Neural crest cell (in vitro differentiated cells): ENCODE measurements around the gene PIAS1. TPM values are rescaled to one million over a fixed set of nuclear protein-coding genes. Genes with fewer than 3 reads are reported as not detected.

ENCODE experiments used
- DNase-seq: peaks from one replicate; pipeline ENCODE4 v3.0.0; 2021; ENCODE audit warnings: low read depth, mixed read lengths, low spot score
- H3K27ac Mint-ChIP-seq: one replicate; pipeline ENCODE4 v1.8.0; 2021; ENCODE audit warnings: mild to moderate bottlenecking, mixed read lengths; ENCODE audit not compliant: unreplicated experiment
- H3K27me3 Mint-ChIP-seq: 2 replicates; pipeline ENCODE4 v1.8.0; 2021; ENCODE audit warnings: low read depth, mild to moderate bottlenecking, mixed read lengths
- H3K36me3 Mint-ChIP-seq: 2 replicates; pipeline ENCODE4 v1.8.0; 2021; ENCODE audit warnings: low read depth, mild to moderate bottlenecking, mixed read lengths
- H3K4me1 Mint-ChIP-seq: 2 replicates; pipeline ENCODE4 v1.8.0; 2021; ENCODE audit warnings: mixed read lengths
- H3K4me3 Mint-ChIP-seq: one replicate; pipeline ENCODE4 v1.8.0; 2021; ENCODE audit warnings: mild to moderate bottlenecking, mixed read lengths
- H3K9me3 Mint-ChIP-seq: 2 replicates; pipeline ENCODE4 v1.8.0; 2021; ENCODE audit warnings: mixed read lengths
- CTCF ChIP-seq: fragments of 200-600 bp; sonication (generic); conservative IDR thresholded peaks from 2 replicates; pipeline ENCODE4 v1.5.0; 2021; ENCODE audit warnings: antibody characterized with exemption, mild to moderate bottlenecking
- total RNA-seq: library from RNA; stranded (reverse); gene quantifications from 2 replicates; pipeline ENCODE4 v1.2.1, GENCODE V29; 2021

The PIAS1 gene
- total RNA-seq, 1 donor from 2014 or later: 41.3 TPM

- no peak for TF ChIP-seq CTCF
- Mint-ChIP-seq H3K4me3 (no peak overlapping the region), H3K9me3 (no peaks in the 10 kb centered on the region), H3K4me1 (no peaks in the 10 kb centered on the region), H3K36me3 (peaks cover 9% of the 10 kb centered on the region), H3K27me3 (no peaks in the 10 kb centered on the region), H3K27ac (no peak overlapping the region)
- no peak for DNase-seq
Observed at GRCh38 chr15:68176601-68177000, 122.5 kb downstream of the PIAS1 start.

GRCh38 chr15:68177742-68178141 is 123.6 kb downstream of the PIAS1 start:
- Mint-ChIP-seq H3K9me3 (no peaks in the 10 kb centered on the region), H3K4me1 (no peaks in the 10 kb centered on the region), H3K27me3 (no peaks in the 10 kb centered on the region), H3K27ac (no peak overlapping the region), H3K4me3 (no peak overlapping the region), H3K36me3 (peaks cover 7% of the 10 kb centered on the region)
- no peak for TF ChIP-seq CTCF
- DNase-seq: no peak

DNA sequence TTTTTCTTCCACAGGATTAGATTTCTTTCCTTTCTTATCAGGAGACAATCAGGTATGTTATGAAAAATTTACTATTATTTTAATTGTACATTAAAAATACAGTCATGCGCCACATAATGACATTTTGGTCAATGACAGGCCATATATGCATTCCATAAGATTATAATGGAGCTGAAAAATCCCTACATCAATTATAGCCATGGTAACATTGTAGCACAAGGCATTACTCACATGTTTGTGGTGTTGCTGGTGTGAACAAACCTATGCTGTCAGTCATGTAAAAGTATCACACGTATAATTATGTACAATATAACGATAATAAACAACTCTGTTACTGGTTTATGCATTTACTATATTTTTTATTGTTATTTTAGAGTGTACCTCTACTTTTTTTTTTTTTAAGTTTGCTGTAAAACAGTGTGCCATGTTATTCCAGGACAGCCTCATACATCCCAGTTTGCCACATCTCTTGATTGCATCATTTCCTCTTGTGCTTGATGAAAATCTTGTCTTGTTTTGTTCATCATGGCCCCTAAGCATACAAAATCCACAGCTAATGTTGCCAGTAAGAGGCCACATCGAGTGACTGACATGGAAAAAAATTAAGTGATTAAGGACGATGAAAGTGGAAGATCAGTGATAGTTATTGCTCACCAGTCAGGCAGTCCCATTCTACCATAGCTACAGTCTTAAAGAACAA is 129.7 kb downstream of the PIAS1 start:
- H3K27me3 Mint-ChIP-seq: no peaks in the 10 kb centered on the region

GRCh38 chr15:68184616-68185480 is 130.7 kb downstream of the PIAS1 start:
- H3K36me3 Mint-ChIP-seq: peaks cover 19% of the 10 kb centered on the region
- H3K4me1 Mint-ChIP-seq: no peaks in the 10 kb centered on the region
- no peaks in the 10 kb centered on the region for H3K27me3 Mint-ChIP-seq
- DNase-seq: no peak
- no peak for TF ChIP-seq CTCF
- H3K9me3 Mint-ChIP-seq: no peaks in the 10 kb centered on the region
- no peak overlapping the region for H3K4me3 Mint-ChIP-seq
- H3K27ac Mint-ChIP-seq: no peak overlapping the region

More for the DNA sequence above, 129.7 kb downstream of the PIAS1 start:
- Mint-ChIP-seq H3K27ac (no peak overlapping the region), H3K4me3 (no peak overlapping the region), H3K9me3 (no peaks in the 10 kb centered on the region), H3K36me3 (peaks cover 19% of the 10 kb centered on the region), H3K4me1 (no peaks in the 10 kb centered on the region)
- DNase-seq: no peak
- TF ChIP-seq CTCF: no peak

DNA sequence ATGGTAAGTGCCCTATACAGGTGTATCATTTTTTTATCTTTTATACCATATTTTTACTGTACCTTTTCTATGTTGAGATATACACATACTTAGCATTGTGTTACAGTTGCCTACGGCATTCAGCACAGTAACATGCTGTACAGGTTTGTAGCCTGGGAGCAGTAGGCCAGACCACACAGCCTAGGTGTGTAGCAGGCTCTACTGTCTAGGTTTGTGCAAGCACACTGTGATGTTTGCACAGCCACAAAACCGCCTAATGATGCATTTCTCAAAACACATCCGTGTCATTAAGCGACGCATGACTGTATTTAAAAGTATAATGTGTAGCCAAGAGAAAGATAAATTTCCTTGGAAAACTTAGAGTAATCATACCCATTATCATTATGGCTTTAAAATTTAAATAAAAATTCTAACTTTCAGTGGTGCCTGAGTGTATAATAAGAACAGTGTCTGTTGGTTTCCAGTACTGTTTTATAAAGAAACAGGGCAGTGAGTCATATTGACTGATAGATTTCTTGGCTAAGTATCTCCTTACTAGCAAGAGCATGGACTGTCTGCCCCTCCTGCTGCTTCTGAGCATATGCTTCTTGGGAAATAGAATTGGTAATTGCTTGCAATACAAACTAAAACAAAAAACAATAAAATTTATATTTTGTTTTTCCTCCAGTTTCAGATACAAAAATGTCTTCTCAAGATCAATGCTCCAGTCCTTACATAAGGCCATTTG is 132.7 kb downstream of the PIAS1 start:
- Mint-ChIP-seq H3K27ac (no peak overlapping the region), H3K4me3 (no peak overlapping the region), H3K36me3 (peaks cover 16% of the 10 kb centered on the region), H3K27me3 (no peaks in the 10 kb centered on the region), H3K4me1 (no peaks in the 10 kb centered on the region), H3K9me3 (no peaks in the 10 kb centered on the region)
- TF ChIP-seq CTCF: no peak
- no peak for DNase-seq
